ENCODE measurements around the gene ZNF224. TPM values are rescaled to one million over a fixed set of nuclear protein-coding genes. Genes with fewer than 3 reads are reported as not detected.

ZNF224 gene
- total and polyA plus RNA-seq, 2 of the 13 experiments (the other 11 are each of a cell fraction or from before 2014, with no cell fraction given), result 13.0 to 16.1 TPM

DNA sequence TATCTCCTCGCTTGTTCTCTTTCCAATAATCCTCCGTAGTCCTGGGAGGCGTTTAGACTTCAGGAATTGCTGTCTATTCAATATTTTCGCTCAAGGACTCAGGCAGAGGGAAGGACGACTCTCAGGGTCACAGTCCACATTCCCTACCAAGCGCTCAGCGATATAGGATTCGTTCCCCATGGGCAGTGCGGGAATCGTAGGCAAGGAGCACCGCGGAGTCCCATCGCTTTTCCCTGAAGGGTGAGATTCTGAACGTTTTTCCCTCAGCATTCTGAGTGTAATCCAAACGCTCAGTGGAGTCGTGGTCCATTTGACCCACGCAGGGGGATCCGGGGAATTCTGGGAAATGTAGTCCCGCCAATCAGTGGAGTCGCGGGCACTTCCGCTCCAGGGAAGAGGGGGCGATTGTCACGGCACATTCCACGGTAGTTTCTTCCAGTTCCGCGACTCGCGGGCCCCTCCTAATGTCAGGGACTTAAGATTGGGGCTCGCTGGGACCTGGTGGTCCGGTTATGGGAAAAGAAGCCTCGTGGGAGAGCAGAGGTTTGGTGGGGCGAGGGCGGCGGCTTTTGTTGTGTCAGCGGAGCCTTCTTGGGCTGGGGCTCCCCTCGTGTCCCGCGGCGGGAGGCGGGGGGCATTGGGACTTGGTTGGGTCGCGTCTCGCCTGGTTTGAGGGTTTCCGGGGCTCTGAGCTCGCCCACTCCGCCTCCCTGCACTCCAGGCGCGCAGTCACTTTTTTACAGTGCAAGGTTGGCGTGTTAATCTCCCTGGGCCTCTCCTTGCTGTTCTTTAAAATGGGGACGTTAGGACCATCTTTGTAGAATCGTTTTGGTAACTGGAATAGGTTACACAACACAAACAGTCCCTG, 47.3 kb downstream of the ZNF224 start, which contains the start of gene ZNF234 (continued):
- TF ChIP-seq, protein P1, sequence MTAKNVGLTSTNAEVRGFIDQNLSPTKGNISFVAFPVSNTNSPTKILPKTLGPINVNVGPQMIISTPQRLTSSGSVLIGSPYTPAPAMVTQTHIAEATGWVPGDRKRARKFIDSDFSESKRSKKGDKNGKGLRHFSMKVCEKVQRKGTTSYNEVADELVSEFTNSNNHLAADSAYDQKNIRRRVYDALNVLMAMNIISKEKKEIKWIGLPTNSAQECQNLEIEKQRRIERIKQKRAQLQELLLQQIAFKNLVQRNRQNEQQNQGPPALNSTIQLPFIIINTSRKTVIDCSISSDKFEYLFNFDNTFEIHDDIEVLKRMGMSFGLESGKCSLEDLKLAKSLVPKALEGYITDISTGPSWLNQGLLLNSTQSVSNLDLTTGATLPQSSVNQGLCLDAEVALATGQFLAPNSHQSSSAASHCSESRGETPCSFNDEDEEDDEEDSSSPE (CRISPR knock-in tag; IDR thresholded peaks at IDR 0.05), result 0 out of 2 replicates have a peak, but pooled peaks have one; percentile 61
- peak; percentile 39; the same call in 1 of the 2 replicates for TF ChIP-seq ZBTB7B (CRISPR knock-in tag; IDR thresholded peaks at IDR 0.05)
- no peak for TF ChIP-seq ZNF558 (CRISPR knock-in tag; IDR thresholded peaks at IDR 0.05; ENCODE audit: borderline replicate concordance)
- TF ChIP-seq ZNF510 (CRISPR knock-in tag; IDR thresholded peaks at IDR 0.05; ENCODE audit: low read depth), result no peak
- peak; percentile 52; the same call in 1 of the 2 replicates for TF ChIP-seq ZBTB7A (CRISPR knock-in tag; IDR thresholded peaks at IDR 0.05)
- peak; percentile 60 for TF ChIP-seq ZFX (CRISPR knock-in tag; IDR thresholded peaks at IDR 0.05; ENCODE audit: low read depth)
- no peak for TF ChIP-seq NBN (conservative IDR thresholded peaks at IDR 0.05)
- TF ChIP-seq, protein P2, sequence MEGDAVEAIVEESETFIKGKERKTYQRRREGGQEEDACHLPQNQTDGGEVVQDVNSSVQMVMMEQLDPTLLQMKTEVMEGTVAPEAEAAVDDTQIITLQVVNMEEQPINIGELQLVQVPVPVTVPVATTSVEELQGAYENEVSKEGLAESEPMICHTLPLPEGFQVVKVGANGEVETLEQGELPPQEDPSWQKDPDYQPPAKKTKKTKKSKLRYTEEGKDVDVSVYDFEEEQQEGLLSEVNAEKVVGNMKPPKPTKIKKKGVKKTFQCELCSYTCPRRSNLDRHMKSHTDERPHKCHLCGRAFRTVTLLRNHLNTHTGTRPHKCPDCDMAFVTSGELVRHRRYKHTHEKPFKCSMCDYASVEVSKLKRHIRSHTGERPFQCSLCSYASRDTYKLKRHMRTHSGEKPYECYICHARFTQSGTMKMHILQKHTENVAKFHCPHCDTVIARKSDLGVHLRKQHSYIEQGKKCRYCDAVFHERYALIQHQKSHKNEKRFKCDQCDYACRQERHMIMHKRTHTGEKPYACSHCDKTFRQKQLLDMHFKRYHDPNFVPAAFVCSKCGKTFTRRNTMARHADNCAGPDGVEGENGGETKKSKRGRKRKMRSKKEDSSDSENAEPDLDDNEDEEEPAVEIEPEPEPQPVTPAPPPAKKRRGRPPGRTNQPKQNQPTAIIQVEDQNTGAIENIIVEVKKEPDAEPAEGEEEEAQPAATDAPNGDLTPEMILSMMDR (CRISPR knock-in tag; IDR thresholded peaks at IDR 0.05), result peak; percentile 36
- TF ChIP-seq ZNF446 (CRISPR knock-in tag; IDR thresholded peaks at IDR 0.05), result peak; percentile 18; the same call in 1 of the 2 replicates
- no peak for TF ChIP-seq NONO (IDR thresholded peaks at IDR 0.05)
- TF ChIP-seq NONO (CRISPR knock-in tag; conservative IDR thresholded peaks at IDR 0.05), result peak; percentile 51; the same call in 1 of the 2 replicates
- peak; percentile 46 for TF ChIP-seq SRSF1 (optimal IDR thresholded peaks at IDR 0.05; ENCODE audit: low read depth, low read length)
- TF ChIP-seq ZNF432 (CRISPR knock-in tag; IDR thresholded peaks at IDR 0.05; ENCODE audit: borderline replicate concordance), result no peak
- no peak for TF ChIP-seq ZNF354B (CRISPR knock-in tag; IDR thresholded peaks at IDR 0.05)
- peak; percentile 44; the same call in 1 of the 2 replicates for TF ChIP-seq EEA1 (CRISPR knock-in tag; IDR thresholded peaks at IDR 0.05; ENCODE audit: borderline replicate concordance)
- peak; percentile 64 for TF ChIP-seq HNRNPLL (IDR thresholded peaks at IDR 0.05; ENCODE audit: low read depth, low read length, poor library complexity, severe bottlenecking)
- 0 out of 2 replicates have a peak, but pooled peaks have one; percentile 13 for TF ChIP-seq CEBPG (CRISPR knock-in tag; IDR thresholded peaks at IDR 0.05)
- TF ChIP-seq, protein P3, sequence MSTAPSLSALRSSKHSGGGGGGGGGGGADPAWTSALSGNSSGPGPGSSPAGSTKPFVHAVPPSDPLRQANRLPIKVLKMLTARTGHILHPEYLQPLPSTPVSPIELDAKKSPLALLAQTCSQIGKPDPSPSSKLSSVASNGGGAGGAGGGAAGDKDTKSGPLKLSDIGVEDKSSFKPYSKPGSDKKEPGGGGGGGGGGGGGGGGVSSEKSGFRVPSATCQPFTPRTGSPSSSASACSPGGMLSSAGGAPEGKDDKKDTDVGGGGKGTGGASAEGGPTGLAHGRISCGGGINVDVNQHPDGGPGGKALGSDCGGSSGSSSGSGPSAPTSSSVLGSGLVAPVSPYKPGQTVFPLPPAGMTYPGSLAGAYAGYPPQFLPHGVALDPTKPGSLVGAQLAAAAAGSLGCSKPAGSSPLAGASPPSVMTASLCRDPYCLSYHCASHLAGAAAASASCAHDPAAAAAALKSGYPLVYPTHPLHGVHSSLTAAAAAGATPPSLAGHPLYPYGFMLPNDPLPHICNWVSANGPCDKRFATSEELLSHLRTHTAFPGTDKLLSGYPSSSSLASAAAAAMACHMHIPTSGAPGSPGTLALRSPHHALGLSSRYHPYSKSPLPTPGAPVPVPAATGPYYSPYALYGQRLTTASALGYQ (CRISPR knock-in tag; IDR thresholded peaks at IDR 0.05), result no peak
- TF ChIP-seq PRPF4 (IDR thresholded peaks at IDR 0.05; ENCODE audit: low read depth, low read length, poor library complexity, severe bottlenecking), result no peak
- TF ChIP-seq, protein P4, sequence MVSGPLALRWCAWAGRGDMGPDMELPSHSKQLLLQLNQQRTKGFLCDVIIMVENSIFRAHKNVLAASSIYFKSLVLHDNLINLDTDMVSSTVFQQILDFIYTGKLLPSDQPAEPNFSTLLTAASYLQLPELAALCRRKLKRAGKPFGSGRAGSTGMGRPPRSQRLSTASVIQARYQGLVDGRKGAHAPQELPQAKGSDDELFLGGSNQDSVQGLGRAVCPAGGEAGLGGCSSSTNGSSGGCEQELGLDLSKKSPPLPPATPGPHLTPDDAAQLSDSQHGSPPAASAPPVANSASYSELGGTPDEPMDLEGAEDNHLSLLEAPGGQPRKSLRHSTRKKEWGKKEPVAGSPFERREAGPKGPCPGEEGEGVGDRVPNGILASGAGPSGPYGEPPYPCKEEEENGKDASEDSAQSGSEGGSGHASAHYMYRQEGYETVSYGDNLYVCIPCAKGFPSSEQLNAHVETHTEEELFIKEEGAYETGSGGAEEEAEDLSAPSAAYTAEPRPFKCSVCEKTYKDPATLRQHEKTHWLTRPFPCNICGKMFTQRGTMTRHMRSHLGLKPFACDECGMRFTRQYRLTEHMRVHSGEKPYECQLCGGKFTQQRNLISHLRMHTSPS (CRISPR knock-in tag; IDR thresholded peaks at IDR 0.05; ENCODE audit: low read depth), result no peak

All from HepG2 (cell line).